ENCODE data around the gene B4GALT6. TPM values are rescaled to one million over a fixed set of nuclear protein-coding genes. Genes with fewer than 3 reads are reported as not detected.

The B4GALT6 gene
- total and polyA plus RNA-seq, 2 of the 13 experiments (the other 11 are each of a cell fraction or from before 2014, with no cell fraction given), result 1.9 to 3.3 TPM

GRCh38 chr18:31591628-31592027 lies 92.8 kb downstream of the B4GALT6 start, which contains the start of gene TTR (continued):
- no peak for TF ChIP-seq NFYC (CRISPR knock-in tag; IDR thresholded peaks at IDR 0.05)
- peak; percentile 45; the same call in 1 of the 2 replicates for TF ChIP-seq CBX5 (CRISPR knock-in tag; IDR thresholded peaks at IDR 0.05; ENCODE audit: borderline replicate concordance)
- TF ChIP-seq SMAD1 (CRISPR knock-in tag; IDR thresholded peaks at IDR 0.05; ENCODE audit: borderline replicate concordance, low read depth), result no peak
- no peak for TF ChIP-seq NFATC3 (CRISPR knock-in tag; IDR thresholded peaks at IDR 0.05)
- no peak for TF ChIP-seq ZNF12 (CRISPR knock-in tag; IDR thresholded peaks at IDR 0.05)
- no peak for TF ChIP-seq MAFG (CRISPR knock-in tag; IDR thresholded peaks at IDR 0.05)
- TF ChIP-seq TCF12 (IDR thresholded peaks at IDR 0.05), result no peak
- no peak for TF ChIP-seq TCF12 (CRISPR knock-in tag; IDR thresholded peaks at IDR 0.05)
- no peak for TF ChIP-seq ZNF619 (CRISPR knock-in tag; IDR thresholded peaks at IDR 0.05)
- no peak for TF ChIP-seq KDM5B (CRISPR knock-in tag; IDR thresholded peaks at IDR 0.05; ENCODE audit: borderline replicate concordance)
- no peak for TF ChIP-seq MATR3 (CRISPR knock-in tag; IDR thresholded peaks at IDR 0.05)
- no peak for TF ChIP-seq PAWR (CRISPR knock-in tag; IDR thresholded peaks at IDR 0.05; ENCODE audit: borderline replicate concordance)
- TF ChIP-seq ISL2 (CRISPR knock-in tag; IDR thresholded peaks at IDR 0.05), result peak; percentile 82
- TF ChIP-seq PITX1 (CRISPR knock-in tag; IDR thresholded peaks at IDR 0.05), result peak; percentile 85
- 0 out of 2 replicates have a peak, but pooled peaks have one; percentile 23 for TF ChIP-seq NCOR1 (IDR thresholded peaks at IDR 0.05; ENCODE audit: borderline replicate concordance, low read length)
- TF ChIP-seq ZNF740 (CRISPR knock-in tag; IDR thresholded peaks at IDR 0.05), result no peak
- TF ChIP-seq ZNF672 (CRISPR knock-in tag; IDR thresholded peaks at IDR 0.05), result no peak
- peak; percentile 44; the same call in 1 of the 2 replicates for TF ChIP-seq PHF8 (CRISPR knock-in tag; IDR thresholded peaks at IDR 0.05)
- TF ChIP-seq MIER2 (CRISPR knock-in tag; IDR thresholded peaks at IDR 0.05), result peak; percentile 32; the same call in 1 of the 2 replicates
- TF ChIP-seq FOXJ3 (CRISPR knock-in tag; IDR thresholded peaks at IDR 0.05; ENCODE audit: borderline replicate concordance), result peak; percentile 78; the same call in 1 of the 2 replicates
- TF ChIP-seq ZNF205 (CRISPR knock-in tag; IDR thresholded peaks at IDR 0.05), result no peak
- TF ChIP-seq ZNF556 (CRISPR knock-in tag; IDR thresholded peaks at IDR 0.05; ENCODE audit: borderline replicate concordance), result no peak; the same call in 1 of the 2 replicates
- TF ChIP-seq ZNF800 (CRISPR knock-in tag; IDR thresholded peaks at IDR 0.05), result no peak
- TF ChIP-seq SMAD9 (CRISPR knock-in tag; IDR thresholded peaks at IDR 0.05), result no peak
- no peak for TF ChIP-seq RFX3 (CRISPR knock-in tag; IDR thresholded peaks at IDR 0.05)
- no peak for TF ChIP-seq ZNF841 (CRISPR knock-in tag; IDR thresholded peaks at IDR 0.05; ENCODE audit: borderline replicate concordance)
- TF ChIP-seq, protein P1, sequence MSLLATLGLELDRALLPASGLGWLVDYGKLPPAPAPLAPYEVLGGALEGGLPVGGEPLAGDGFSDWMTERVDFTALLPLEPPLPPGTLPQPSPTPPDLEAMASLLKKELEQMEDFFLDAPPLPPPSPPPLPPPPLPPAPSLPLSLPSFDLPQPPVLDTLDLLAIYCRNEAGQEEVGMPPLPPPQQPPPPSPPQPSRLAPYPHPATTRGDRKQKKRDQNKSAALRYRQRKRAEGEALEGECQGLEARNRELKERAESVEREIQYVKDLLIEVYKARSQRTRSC (CRISPR knock-in tag; IDR thresholded peaks at IDR 0.05; ENCODE audit: low read depth), result no peak
- no peak for TF ChIP-seq TEAD2 (CRISPR knock-in tag; IDR thresholded peaks at IDR 0.05)
- TF ChIP-seq NRL (CRISPR knock-in tag; IDR thresholded peaks at IDR 0.05; ENCODE audit: borderline replicate concordance), result no peak
- no peak for TF ChIP-seq JDP2 (CRISPR knock-in tag; IDR thresholded peaks at IDR 0.05; ENCODE audit: borderline replicate concordance)
- no peak for TF ChIP-seq ASH2L (IDR thresholded peaks at IDR 0.05; ENCODE audit: insufficient read length, low read depth, low read length)

Data from HepG2 (cell line).